ENCODE data around the gene LRRC7.
"Not testable (repeated sequence)": the region's sequence is repeated elsewhere in the genome, so short reads cannot be mapped to it uniquely, and the experiment has no call there.

Gene LRRC7

DNA sequence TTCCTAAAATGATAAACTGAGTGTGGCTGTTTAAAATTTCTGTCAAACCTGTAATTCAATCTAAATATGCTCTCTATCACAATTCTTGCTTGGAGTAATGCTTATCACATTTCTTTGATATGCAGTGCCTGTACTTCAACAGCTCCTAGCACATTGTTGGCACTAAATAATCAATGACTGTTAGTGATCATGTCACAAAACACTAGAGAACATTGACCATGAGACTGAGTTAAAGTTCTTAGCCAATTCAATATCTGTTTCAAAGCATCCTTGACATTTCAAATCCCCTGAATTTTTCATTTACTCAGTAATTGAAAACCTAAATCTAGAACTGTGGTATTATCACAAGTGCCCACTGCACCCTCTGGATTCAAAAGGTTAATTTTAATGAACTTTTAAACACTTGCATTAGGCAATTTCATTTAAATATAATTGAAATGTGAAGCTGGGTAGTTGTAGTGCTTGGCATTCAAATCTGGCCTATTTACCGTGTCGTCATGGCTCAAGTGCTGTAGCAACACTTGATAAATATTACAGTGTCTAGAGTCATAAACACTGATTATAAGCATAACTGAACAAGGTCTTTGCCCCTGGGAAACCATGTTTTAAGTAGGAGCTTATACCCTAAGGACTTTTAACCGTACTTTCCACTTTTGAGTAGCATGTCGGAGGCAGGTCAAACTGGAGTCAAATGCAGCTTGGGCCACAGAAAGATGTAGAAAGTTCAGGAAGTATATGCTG is 143.6 kb downstream of the LRRC7 start:
- Histone ChIP-seq H3K9me3 (ENCODE audit: severe bottlenecking) (no peaks in the 10 kb centered on the region), H3K4me3 (ENCODE audit: low read depth, low read length) (no peak overlapping the region), H3K36me3 (no peaks in the 10 kb centered on the region), H3K27me3 (ENCODE audit: insufficient read depth, low read depth, severe bottlenecking) (no peaks in the 10 kb centered on the region), H3K27ac (no peak overlapping the region)
- DNase-seq = no peak
- TF ChIP-seq, protein P1, sequence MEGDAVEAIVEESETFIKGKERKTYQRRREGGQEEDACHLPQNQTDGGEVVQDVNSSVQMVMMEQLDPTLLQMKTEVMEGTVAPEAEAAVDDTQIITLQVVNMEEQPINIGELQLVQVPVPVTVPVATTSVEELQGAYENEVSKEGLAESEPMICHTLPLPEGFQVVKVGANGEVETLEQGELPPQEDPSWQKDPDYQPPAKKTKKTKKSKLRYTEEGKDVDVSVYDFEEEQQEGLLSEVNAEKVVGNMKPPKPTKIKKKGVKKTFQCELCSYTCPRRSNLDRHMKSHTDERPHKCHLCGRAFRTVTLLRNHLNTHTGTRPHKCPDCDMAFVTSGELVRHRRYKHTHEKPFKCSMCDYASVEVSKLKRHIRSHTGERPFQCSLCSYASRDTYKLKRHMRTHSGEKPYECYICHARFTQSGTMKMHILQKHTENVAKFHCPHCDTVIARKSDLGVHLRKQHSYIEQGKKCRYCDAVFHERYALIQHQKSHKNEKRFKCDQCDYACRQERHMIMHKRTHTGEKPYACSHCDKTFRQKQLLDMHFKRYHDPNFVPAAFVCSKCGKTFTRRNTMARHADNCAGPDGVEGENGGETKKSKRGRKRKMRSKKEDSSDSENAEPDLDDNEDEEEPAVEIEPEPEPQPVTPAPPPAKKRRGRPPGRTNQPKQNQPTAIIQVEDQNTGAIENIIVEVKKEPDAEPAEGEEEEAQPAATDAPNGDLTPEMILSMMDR (IDR thresholded peaks at IDR 0.05; ENCODE audit: low read depth, low read length) = no peak

DNA sequence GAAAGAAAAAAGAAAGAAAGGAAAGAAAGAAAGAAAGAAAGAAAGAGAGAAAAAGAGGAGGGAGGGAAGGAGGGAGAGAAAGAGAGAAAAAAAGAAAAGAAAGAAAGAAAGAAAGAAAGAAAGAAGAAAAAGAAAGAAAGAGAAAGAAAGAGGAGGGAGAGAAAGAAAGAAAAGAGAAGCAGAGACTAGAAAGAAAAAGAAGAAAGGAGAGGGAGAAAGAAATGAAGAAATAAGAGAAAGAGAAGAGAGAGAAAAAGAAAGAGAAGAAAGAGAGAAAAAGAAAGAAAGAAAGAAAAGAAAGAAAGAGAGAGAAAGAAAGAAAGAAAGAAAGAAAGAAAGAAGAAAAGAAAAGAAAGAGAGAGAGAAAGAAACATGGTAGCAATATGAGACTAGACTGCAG is 150.1 kb downstream of the LRRC7 start:
- DNase-seq; H3K9me3 ChIP-seq (ENCODE audit: severe bottlenecking); H3K27me3 ChIP-seq (ENCODE audit: insufficient read depth, low read depth, severe bottlenecking); H3K4me3 ChIP-seq (ENCODE audit: low read depth, low read length); H3K27ac ChIP-seq; H3K36me3 ChIP-seq: not testable (repeated sequence)

DNA sequence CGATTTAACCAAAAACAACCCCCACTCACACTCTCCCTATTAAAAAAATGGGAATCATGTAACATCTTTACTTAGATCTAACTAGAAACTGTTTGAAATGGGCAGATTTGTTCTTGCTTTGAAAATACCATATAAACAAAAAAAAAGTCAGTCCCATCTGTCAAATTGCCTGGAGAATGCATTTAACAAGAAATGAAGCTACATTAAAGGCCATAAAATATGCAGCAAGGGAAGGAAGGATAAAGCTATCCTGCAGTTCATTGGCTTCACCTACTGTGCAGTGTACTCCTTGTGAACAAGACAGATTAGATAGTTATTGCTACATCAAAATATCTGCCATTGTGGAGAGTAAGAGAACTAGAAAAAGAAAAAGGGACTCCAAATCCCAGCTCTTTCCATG is 160.5 kb downstream of the LRRC7 start:
- no peak for DNase-seq
- Histone ChIP-seq H3K9me3 (ENCODE audit: severe bottlenecking) (no peaks in the 10 kb centered on the region), H3K27me3 (ENCODE audit: insufficient read depth, low read depth, severe bottlenecking) (no peaks in the 10 kb centered on the region), H3K4me3 (ENCODE audit: low read depth, low read length) (no peak overlapping the region), H3K27ac (no peak overlapping the region), H3K36me3 (no peaks in the 10 kb centered on the region)
- TF ChIP-seq, protein P1 (IDR thresholded peaks at IDR 0.05; ENCODE audit: low read depth, low read length) = no peak

DNA sequence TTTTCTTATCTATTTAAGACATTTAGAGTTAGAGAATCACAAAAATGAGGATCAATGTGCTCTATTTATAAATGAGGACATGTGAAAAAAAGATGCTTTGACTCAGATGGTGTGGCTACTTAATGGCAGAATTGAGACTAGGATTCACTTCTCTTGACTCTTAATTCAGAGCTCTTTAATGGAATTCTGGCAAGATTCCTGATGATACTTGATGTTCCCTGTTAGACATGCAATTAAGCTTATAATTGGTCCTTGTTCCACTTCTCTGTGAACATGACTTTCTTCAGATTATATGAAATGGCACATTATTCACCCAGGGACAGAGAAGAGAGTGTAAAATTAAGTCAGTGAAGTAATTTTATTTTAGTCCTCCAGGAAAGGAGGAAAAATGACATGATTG is 165.3 kb downstream of the LRRC7 start:
- DNase-seq = no peak
- H3K27ac ChIP-seq = no peak overlapping the region
- H3K4me3 ChIP-seq (ENCODE audit: low read depth, low read length) = no peak overlapping the region
- TF ChIP-seq, protein P1 (IDR thresholded peaks at IDR 0.05; ENCODE audit: low read depth, low read length) = no peak
- no peaks in the 10 kb centered on the region for H3K36me3 ChIP-seq
- no peaks in the 10 kb centered on the region for H3K9me3 ChIP-seq (ENCODE audit: severe bottlenecking)
- H3K27me3 ChIP-seq (ENCODE audit: insufficient read depth, low read depth, severe bottlenecking) = no peaks in the 10 kb centered on the region

DNA sequence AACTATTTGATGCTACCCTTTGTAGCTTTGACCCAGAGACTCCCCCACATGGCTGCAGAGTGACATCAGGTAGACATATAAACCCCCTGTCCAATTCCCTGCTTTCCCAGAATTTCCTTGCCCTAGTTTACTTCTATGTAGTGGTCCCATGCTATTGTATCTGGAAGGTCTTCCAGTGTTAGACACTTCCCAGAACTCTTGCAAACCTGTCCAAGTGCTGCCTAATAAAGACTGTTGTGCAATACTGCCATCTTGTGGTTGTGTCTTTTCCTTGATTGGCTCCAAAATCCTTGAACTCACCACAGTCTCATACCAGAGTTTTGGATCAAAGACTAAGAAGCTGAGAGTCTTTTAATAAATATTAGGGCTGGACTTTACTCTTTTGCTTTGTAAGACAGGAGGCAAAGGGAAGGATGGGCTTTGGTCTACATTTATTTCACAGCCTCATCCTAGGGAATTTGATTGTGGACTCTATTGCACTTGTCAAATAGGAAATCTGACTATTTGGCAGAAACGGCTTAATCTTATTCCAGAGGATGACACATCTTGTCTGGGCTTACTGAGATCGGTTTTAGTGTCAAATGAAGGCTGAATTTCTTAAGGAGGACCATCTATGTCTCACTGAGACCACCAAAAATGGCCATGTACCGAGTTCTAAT is 169.9 kb downstream of the LRRC7 start:
- no peak overlapping the region for H3K27ac ChIP-seq
- H3K9me3 ChIP-seq (ENCODE audit: severe bottlenecking) = no peaks in the 10 kb centered on the region
- H3K27me3 ChIP-seq (ENCODE audit: insufficient read depth, low read depth, severe bottlenecking) = no peaks in the 10 kb centered on the region
- DNase-seq = peak; percentile 49
- no peaks in the 10 kb centered on the region for H3K36me3 ChIP-seq
- TF ChIP-seq, protein P1 (IDR thresholded peaks at IDR 0.05; ENCODE audit: low read depth, low read length) = peak; percentile 63
- H3K4me3 ChIP-seq (ENCODE audit: low read depth, low read length) = no peak overlapping the region

DNA sequence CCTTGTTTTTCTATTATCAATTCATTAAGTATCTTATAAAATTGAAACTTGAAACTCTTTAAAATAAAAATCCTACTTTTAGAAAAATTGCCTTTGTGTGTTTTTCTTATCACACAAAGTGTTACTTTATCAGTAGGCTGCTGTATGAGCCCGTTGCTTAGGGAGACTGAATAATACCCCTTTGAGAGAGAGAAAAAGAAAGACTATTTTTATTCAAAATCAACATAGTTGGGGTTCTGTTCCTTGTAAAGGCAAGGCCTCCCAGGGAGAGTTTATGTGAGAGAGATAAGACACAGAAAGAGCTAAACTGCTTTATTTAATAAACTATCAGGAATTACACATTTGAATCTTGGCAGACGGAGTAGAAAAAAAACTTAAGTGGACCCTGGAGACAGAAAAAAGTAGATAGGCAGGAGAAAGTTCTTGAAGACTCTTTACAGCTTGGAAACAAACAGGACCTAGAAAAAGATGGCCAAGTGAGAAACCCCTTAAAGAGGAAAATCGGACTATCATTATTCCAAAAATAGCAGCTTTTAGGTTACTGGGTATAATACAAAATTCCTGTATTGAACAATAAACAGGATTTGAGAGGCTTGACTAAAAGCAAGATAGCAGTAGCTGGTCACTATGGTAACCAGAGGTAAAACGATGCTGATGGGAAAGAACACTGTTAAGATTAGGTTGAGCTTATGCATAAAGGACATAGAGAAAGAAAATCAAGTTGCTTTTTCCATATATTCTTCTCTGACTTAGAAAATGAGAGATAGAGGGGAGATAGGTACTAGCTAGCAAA is 170.9 kb downstream of the LRRC7 start:
- DNase-seq = no peak
- Histone ChIP-seq H3K27ac (no peak overlapping the region), H3K4me3 (ENCODE audit: low read depth, low read length) (no peak overlapping the region), H3K27me3 (ENCODE audit: insufficient read depth, low read depth, severe bottlenecking) (no peaks in the 10 kb centered on the region), H3K36me3 (no peaks in the 10 kb centered on the region), H3K9me3 (ENCODE audit: severe bottlenecking) (no peaks in the 10 kb centered on the region)
- TF ChIP-seq, protein P1 (IDR thresholded peaks at IDR 0.05; ENCODE audit: low read depth, low read length) = no peak
